CD4-positive, alpha-beta T cell treated with Interleukin-6 at 100 ng/mL for 8 hours (primary cell): ENCODE measurements around the gene PARD3.

ENCODE experiments used
- DNase-seq: peaks from one replicate; pipeline ENCODE4 v3.0.0-alpha.2; 2020; ENCODE audit warnings: mixed read lengths, low spot score

The PARD3 gene

DNA sequence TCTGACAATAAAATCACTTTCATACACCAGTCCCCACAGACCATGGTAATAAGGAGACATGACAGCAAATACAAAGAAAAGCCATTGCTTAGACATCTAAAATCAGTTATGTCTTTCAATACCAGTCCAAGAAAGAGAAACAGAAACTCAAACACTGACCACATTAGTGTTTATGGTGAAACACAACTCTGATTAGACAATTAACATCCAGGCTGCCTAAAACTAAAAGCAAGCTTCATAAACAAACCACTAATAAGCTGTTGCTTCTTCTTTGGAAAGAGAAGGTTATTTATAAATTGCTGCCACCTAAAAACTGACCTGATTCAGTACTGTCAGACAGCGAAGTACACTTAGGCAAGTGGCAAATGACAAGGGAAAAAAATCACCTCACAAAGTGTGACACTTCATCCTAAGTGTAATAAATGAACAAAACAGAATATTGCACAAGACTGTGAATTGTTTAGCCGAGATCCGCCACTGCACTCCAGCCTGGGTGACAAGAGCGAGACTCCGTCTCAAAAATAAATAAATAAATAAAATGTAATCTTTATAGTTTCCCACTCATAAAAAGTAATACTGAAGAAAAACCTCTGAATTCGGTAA lies 277.4 kb downstream of the PARD3 start:
- DNase-seq: no peak

- DNase-seq: no peak
Observed at GRCh38 chr10:34535872-34536271, 279.2 kb downstream of the PARD3 start.

DNA sequence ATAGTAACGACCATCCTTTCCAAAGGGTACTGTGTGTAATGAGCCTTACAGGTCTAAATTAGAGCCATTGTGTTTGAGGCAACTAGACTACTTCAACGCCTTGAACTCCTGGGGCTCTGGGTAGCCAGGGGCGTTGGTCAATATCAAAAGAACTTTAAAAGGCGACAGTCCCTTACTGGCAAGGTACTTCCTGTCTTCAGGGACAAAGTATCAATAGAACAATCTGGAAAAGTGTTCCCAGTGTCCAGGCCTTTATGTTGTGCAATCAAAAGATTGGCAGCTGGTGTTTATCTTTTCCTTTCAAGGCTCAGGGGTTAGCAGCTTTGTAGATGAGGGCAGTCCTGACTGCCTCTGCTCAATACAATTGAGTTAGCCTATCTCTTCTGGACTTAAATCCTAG lies 284.3 kb downstream of the PARD3 start:
- DNase-seq: no peak

- no peak for DNase-seq
Observed at GRCh38 chr10:34528320-34528719, 286.8 kb downstream of the PARD3 start.

- DNase-seq: no peak
Observed at GRCh38 chr10:34526758-34527730, 288.1 kb downstream of the PARD3 start.

- DNase-seq: no peak
Observed at GRCh38 chr10:34526186-34526585, 288.9 kb downstream of the PARD3 start.

- DNase-seq: no peak
Observed at GRCh38 chr10:34524369-34525091, 290.6 kb downstream of the PARD3 start.

DNA sequence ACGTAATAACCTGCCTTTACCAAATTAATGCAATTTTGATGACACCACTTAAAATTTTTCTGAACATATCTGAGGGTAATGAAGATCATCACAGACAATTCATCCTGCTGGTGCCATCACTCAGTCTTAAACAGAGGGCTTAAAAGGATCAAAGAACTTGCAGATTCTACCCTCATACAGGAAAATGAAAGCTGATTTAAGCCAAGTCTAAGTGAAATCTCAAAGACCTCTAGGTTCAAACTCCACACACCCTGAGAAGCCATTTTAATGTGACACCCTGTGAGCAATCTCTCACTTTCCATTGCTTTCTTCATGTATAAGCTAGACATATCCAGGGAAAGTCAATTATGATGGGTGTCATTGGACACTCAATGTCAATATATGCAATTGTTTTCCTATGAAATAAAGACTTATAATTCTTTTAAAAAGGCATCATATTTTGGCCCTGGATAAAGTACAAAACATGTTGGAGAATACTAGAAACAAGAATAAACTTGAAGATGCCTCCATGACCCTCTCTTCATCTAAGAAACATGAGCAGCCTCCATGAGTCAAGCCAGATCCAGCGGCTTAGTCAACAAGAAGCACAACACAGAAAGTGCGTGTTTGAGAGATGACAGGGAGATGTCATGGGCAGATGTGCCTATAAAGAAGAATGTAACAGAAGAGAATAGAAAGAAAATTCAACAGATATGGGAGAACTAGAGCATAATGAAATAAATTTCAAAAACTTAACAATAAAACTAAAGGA lies 291.9 kb downstream of the PARD3 start:
- no peak for DNase-seq

DNA sequence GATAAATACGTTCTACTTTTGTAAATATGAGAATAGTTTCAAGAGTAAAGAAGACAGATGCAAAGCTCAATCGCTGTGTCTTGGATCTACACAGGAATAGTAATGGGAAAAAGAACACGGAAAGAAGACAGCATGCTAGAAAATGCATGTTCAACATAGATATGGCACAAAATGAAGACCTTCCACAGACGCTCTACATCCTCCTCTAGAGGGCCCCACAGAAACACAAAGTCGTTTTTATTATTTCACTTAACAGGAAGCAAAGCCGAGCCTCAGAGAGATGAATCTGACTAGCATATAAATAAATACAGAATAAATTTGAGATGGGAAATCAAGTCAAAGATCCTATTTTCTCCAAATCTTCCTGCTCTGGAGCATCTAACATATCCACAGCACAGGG lies 292.6 kb downstream of the PARD3 start:
- DNase-seq: no peak

DNA sequence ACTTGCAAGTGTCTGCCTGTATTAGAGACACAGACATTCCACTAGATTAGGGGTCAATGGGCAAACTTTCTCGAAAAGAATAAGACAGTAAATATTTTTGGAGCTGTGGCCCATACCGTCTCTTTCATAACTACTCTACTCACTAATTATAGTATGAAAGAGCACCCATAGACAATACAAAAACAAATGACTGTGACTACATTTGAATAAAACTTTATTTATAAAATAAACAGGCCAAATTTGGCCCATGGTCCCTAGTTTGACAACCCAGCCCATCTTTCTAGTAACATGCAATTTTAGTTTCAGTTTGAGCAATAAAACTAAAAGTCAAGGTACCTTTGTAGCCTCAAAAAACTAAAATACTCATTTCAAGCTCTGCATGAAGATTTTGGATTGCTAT lies 294.6 kb downstream of the PARD3 start:
- DNase-seq: no peak

DNA sequence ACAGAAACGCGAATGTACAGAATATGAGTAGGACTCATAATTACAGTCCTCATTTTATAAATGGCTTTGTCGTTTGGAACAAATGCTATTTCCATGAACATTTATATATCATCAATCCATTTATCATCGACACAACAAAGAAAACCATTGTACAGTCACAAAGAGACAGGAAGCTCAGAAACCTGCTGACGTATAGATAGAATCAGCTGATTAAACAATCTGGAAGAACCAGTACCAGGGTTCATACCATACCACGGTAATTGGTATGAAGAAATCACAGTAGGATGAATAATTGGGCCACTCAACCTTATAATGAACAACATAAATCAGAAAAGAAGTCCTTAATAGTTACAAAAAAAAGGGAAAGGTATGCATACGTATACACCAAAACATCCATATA lies 295.0 kb downstream of the PARD3 start:
- DNase-seq: no peak

DNA sequence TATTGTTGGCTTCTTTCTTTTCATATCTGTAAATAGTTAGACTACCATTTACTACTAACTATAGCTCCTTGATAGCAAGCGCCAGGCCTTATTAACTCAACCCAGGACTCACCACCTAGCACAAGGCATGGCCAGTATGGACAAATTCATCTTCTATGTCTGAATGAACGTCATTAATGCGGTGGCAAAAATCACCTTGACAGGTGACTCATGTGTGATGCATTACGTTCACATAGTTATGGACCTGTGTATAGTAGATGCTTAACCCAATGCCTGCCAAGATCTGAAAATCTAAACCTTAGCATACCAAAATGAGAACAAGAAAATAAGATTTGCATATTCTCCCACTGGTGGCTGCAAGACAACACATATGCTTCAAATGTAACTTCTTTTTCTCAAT lies 300.8 kb downstream of the PARD3 start:
- DNase-seq: no peak

DNA sequence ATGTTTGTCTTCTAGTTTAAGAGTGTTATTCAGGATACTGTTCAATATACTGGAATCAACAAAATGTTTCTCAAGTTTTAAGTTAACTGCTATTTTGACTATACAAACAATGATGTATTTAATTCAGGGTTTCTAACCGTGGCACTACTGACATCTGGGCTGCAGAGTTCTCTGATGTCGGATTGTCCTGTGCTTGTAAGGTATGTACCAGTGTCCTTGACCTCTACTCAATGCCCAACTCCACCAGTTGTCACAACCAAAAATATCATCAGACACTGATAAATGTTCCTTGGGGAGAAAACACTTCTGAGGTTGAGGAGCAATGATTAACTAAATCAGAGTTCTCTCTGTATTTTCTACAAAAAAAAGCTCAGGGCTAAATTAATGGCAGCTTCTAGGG lies 301.5 kb downstream of the PARD3 start:
- no peak for DNase-seq

- no peak for DNase-seq
Observed at GRCh38 chr10:34507217-34507616, 307.9 kb downstream of the PARD3 start.

GRCh38 chr10:34506786-34507185 lies 308.3 kb downstream of the PARD3 start:
- no peak for DNase-seq

- no peak for DNase-seq
Observed at GRCh38 chr10:34505338-34505737, 309.8 kb downstream of the PARD3 start.

DNA sequence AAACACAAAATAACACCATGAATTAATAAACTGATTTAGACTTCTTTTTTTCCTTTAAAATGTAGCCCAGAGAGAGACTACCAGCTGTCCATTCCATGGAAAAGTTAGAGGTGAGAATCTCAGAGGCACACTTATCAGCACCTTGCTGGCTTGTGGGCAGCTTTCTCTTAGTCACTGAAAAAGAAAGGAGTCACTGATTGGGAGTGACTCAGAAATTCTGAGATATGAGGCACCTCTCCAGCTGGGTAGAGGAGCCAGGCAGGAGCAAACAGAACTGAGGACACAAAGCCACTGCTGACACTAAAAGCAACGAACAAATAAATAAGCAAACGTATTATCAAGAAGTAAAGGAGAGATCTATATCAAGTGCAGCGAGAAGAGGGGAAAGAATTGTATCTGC lies 310.6 kb downstream of the PARD3 start:
- DNase-seq: no peak

GRCh38 chr10:34503704-34504103 lies 311.4 kb downstream of the PARD3 start:
- no peak for DNase-seq

DNA sequence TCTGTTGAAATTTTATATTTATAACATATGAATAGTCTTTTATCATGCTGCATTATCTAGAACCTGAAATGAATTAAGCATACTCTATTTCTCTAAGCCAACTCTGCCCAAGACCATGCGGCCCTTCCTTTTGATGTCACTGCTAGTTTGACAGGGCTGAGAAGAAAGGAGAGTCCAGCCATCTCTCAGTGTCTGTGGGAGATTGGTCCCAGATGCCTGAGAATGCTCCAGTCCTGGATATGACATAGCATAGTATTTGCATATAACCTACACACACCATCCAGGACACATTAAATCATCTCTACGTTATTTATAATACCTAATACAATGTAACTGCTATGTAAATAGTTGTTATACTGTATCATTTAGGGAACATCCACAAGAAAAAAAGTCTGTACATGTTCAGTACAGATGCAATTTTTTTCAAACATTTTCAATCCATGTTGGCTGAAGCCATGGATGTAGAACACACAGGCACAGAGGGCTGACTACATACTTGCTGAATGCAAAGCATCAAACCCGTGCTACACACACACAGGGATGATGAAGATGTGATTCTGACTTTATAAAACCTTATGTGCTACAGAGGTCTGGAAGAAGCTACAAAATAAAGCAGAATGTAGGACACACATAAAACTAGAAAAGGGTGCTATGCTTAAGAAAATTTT lies 315.4 kb downstream of the PARD3 start:
- DNase-seq: no peak

GRCh38 chr10:34498821-34499220 lies 316.3 kb downstream of the PARD3 start:
- DNase-seq: no peak

GRCh38 chr10:34495938-34496337 lies 319.2 kb downstream of the PARD3 start:
- no peak for DNase-seq

- no peak for DNase-seq
Observed at GRCh38 chr10:34494012-34494411, 321.1 kb downstream of the PARD3 start.
